Nucleus accumbens (tissue), 56 donors: ENCODE measurements around the gene DIP2C.
"Not testable (repeated sequence)": the region's sequence is repeated elsewhere in the genome, so short reads cannot be mapped to it uniquely, and the experiment has no call there.

Experiments used
- DNase-seq, 56 donors: peaks; one replicate each; lab custom pipeline; 2025; lab: John Stamatoyannopoulos, UW

The DIP2C gene

GRCh38 chr10:442209-442608 lies 247.3 kb downstream of the DIP2C start:
- no peak for DNase-seq

GRCh38 chr10:441659-442058 lies 247.8 kb downstream of the DIP2C start:
- no peak for DNase-seq

- DNase-seq, result no peak
These were observed 249.3 kb downstream of the DIP2C start for GRCh38 chr10:440127-440526.

- no peak for DNase-seq
These were observed 251.6 kb downstream of the DIP2C start for GRCh38 chr10:437698-438490.

DNA sequence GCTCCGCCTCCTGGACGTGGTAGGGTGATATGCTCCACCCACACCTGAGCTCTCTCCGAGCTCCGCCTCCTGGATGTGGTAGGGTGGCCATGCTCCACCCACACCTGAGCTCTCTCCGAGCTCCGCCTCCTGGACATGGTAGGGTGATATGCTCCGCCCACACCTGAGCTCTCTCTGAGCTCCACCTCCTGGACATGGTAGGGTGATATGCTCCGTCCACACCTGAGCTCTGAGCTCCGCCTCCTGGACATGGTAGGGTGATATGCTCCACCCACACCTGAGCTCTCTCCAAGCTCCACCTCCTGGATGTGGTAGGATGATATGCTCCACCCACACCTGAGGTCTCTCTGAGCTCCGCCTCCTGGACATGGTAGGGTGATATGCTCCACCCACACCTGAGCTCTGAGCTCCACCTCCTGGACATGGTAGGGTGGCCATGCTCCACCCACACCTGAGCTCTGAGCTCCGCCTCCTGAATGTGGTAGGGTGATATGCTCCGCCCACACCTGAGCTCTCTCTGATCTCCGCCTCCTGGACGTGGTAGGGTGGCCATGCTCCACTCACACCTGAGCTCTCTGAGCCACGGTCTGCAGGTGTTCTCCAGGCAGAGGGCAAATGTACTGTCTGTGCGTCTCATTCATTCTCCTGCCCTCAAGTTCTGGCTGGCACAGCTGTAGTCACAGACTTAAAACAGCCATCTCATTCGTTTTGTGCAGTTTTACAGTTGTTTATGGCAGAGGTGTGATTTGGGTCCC lies 252.4 kb downstream of the DIP2C start:
- no peak for DNase-seq

DNA sequence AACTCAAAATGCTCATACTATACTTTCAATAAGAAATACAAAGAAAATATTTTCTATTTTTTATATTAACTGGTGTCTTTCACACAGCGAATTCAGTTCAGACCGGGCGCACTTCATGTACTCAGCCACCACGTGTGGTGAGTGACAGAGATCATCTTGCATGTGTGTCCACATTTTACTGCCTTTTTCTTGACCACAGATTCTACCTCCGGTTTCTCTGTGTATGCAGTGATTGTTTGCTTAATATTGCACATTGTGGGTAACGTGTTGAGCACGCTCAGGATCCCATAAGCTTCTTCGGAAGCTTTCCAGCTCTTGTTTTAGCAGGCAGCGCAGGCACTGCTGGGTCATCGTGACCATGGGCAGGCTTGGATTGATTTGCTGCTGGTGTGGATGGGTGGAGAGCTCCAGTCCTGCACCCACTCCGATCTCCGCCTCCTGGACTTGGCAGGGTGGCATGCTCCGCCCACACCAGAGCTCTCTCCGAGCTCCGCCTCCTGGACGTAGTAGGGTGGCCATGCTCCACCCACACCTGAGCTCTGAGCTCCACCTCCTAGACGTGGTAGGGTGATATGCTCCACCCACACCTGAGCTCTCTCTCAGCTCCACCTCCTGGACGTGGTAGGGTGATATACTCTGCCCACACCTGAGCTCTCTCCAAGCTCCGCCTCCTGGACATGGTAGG lies 253.3 kb downstream of the DIP2C start:
- no peak for DNase-seq

- no peak for DNase-seq
These were observed 254.1 kb downstream of the DIP2C start for GRCh38 chr10:435397-435796.

DNA sequence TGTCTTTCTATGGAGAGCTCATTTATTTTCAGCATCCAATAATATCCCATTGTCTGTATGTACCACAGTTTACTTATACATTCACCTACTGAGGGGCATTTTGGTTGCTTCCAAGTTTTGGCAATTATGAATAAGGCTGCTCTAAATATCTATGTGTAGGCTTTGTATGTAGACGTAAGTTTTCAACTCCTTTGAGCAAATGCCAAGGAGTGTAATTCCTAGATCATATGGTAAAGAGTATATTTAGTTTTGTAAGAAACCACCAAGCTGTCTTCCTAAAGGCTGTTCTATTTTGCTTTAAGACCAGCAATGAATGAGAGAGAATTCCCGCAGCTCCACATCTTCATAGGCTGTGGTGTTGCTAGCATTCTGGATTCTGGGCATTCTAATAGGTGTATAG lies 259.8 kb downstream of the DIP2C start:
- no peak for DNase-seq

DNA sequence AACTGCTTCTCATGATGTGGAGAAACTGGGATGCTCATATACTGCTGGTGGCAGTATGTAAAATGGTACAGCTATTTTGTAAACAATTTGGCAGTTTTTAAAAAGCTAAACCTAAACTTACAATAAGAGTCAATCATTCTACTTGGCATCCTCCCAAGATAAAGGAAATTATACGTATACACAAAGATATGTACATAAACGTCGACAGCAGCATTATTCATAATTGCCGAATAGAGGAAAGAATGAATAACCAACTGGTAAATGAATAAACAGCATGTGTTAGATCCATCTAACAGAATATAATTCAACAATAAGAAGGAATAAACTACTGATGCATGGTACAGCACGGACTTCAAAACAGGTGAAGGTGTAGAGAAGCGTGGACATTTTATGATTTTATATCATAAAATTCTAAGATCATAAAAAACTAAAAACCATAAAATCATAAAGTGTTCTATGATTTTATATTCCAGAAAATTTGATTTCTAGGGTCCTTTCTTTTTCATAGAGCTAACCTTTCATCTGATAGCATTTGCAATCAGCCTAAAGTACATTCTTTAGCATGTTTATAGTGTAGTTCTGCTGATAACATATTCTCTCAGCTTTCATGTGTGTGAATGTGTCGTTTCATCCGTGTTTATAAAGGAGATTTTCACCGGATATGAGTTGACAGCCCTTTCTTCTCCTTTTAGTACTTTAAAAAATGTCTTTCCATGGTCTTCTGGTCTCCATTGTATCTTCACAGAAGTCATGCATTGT lies 261.5 kb downstream of the DIP2C start:
- no peak for DNase-seq

DNA sequence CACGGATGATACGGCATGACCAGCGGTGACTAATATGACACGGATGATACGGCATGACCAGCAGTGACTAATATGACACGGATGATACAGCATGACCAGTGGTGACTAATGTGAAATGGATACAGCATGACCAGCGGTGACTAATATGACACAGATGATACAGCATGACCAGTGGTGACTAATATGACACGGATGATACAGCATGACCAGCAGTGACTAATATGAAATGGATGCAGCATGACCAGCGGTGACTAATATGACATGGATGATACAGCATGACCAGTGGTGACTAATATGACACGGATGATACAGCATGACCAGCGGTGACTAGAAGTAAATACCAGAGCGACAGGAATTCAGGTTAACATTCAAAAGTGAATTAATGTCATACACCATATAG lies 264.1 kb downstream of the DIP2C start:
- DNase-seq, result not testable (repeated sequence)

DNA sequence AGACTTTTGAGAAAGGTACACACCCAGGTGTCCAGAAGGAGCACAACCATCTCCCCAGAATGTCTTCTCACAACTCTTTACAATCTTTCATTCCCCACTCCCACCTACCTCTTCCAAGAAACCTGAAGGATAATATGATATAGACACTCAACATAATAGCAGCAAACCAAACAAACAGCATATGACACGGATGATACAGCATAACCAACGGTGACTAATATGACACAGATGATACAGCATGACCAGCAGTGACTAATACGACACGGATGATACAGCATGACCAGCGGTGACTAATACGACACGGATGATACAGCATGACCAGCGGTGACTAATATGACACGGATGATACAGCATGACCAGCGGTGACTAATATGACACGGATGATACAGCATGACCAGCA lies 264.7 kb downstream of the DIP2C start:
- not testable (repeated sequence) for DNase-seq

GRCh38 chr10:423178-423577 lies 266.3 kb downstream of the DIP2C start:
- peak in 8 of 56 donors; percentile 13 to 43 (median 26) for DNase-seq

DNA sequence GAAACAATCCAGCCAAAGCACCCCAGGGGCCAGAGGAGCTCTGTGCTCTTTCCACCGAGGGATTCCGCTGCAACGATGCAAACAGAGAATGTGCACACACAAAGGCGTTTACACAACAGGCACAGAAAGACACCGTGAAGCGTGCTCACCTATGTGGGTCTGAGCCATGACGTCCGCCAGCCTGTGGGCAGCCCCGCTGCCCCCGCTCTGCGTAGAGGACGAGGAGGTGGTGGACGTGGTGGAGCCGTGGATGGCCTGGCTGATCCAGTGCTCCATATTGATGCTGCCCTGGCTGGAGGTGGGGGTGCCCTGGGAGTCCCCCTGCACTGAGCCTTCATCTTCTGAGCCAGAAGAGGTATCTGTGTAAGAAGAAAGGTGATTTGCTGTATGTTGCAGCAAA lies 266.8 kb downstream of the DIP2C start:
- no peak for DNase-seq

GRCh38 chr10:422241-422640 lies 267.2 kb downstream of the DIP2C start:
- no peak for DNase-seq

GRCh38 chr10:421170-421569 lies 268.3 kb downstream of the DIP2C start:
- no peak for DNase-seq

DNA sequence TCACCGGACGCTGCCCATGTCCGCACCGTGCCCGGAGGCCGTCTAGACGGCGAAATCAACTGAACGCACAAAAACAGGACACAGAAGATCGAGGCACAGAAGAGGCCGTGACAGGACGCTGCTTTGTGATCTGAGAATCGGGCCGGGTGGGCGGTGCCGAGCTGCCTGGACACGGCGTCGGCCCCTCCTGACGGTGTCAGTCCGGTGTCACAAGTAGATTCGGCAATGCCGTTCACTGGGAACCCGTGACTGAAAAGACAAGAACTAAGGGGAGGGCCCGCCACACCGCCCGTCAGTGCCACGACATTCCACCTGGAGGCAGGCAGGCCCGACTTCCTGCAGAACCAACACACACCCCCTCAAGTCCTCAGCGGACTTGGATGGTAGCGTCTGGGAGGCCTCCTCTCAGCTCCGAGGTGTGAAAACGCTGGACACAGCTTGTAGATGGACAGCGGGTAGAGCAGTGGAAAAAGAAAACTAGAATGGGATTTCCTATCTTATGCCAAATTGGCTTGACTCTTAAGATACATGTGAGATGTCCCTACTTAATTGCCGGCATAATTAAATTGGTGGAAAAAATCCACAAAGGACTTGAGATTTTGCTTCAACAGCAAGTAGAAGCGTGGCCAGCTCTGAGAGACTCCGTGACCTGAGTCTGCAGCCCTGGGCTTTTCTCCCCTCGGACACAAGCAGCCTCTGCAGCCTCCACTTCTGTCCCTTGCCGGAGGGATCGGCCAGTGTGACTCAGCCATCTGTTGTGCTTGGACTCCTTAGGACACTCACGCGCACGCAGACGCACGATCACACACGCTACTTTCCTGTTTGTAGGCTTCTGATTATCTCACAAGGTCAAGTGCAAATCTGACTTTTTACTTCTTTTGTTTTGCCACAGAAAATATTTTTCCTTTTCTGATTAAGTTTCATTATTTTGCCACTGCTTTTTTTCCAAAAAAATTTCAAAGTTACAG lies 269.0 kb downstream of the DIP2C start:
- no peak for DNase-seq

- DNase-seq, result no peak
These were observed 270.6 kb downstream of the DIP2C start for GRCh38 chr10:418894-419293.

GRCh38 chr10:418226-418625 lies 271.2 kb downstream of the DIP2C start:
- no peak for DNase-seq

DNA sequence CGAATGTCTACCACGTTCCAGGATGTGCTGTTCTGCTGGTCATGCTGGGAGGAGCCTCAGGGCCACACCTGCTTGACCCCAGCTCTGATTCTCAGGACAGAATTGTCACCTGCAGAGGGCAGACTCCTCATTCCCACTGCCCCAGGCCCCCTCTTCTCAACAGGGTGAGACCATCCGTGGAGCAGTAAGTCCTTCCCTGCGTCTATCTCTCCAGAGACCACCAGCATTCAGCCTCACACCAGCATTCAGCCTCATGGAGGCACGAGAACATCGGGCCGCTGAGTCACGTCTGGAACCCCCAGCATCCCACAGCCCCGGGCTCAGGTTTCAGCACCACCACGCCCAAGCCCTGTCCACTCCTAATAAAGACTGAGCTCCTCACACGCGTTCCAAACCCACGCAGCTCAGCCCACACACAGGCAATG lies 273.4 kb downstream of the DIP2C start:
- no peak for DNase-seq
